ENCODE data around the gene NR5A1. TPM values are rescaled to one million over a fixed set of nuclear protein-coding genes. Genes with fewer than 3 reads are reported as not detected.

The NR5A1 gene
- total and polyA plus RNA-seq, 2 of the 13 experiments (the other 11 are each of a cell fraction or from before 2014, with no cell fraction given) = 28.9 to 44.7 TPM

DNA sequence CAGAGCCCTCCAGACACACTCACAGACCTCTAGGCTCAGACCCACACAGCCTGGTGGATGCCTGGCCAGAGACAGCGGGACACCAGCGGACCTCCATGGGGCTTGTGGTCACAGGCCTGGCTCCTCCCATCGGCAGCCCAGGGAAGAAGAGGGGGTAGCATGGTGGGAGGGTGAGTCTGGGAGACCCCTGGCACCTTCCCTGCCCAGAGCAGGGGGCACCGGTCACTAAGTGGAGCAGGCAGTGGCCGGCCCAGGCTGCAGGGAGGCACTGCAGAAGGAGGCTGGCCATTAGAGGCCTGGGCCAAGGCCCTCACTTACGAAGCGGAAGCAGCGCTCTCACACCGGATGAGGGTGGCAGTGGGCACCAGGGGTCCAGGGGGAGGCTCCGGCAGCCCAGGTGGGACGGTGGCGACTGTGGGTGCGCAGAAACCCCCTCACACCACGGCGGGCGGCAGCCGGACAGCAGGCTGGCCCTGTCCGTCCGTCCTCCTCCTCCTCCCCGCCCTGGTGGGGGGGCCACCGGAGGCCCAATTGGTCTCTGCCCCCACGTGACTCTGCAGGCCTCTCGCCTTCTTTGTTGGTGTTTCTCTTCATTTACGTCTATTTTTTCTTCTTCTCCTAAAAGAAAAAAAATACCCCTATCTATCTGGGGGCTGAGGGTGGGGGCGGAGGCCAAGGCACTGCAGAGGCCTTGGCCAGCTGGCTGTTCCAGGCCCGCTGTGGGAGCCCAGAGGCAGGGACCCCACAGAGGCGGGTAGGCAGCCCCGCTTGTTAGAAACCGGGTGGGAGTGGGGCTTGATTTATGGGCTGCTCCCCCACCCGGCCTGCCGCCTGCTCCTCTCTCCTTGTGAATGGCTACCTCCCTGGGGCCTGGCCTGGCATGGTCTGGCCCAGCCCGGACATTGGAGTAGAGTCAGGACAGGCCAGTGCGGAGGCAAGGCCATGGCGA, at the start of gene NR5A1 (continued):
- TF ChIP-seq, protein P1, sequence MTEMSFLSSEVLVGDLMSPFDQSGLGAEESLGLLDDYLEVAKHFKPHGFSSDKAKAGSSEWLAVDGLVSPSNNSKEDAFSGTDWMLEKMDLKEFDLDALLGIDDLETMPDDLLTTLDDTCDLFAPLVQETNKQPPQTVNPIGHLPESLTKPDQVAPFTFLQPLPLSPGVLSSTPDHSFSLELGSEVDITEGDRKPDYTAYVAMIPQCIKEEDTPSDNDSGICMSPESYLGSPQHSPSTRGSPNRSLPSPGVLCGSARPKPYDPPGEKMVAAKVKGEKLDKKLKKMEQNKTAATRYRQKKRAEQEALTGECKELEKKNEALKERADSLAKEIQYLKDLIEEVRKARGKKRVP (CRISPR knock-in tag; IDR thresholded peaks at IDR 0.05) = 0 out of 4 replicates have a peak, but pooled peaks of 1 of the 2 experiments have one; percentile 20
- TF ChIP-seq TGIF2 (CRISPR knock-in tag; IDR thresholded peaks at IDR 0.05) (peak; percentile 59; the same call in 1 of the 2 replicates), BCL6 (CRISPR knock-in tag; IDR thresholded peaks at IDR 0.05) (peak; percentile 47; the same call in 1 of the 2 replicates), PRDM15 (CRISPR knock-in tag; IDR thresholded peaks at IDR 0.05) (no peak), KDM5B (CRISPR knock-in tag; IDR thresholded peaks at IDR 0.05; ENCODE audit: borderline replicate concordance) (peak; percentile 36), NBN (conservative IDR thresholded peaks at IDR 0.05) (no peak), KAT7 (CRISPR knock-in tag; IDR thresholded peaks at IDR 0.05; ENCODE audit: borderline replicate concordance) (peak; percentile 87), TFDP2 (CRISPR knock-in tag; IDR thresholded peaks at IDR 0.05) (0 out of 2 replicates have a peak, but pooled peaks have one; percentile 20), ZMYM4 (CRISPR knock-in tag; IDR thresholded peaks at IDR 0.05) (no peak), ZSCAN9 (CRISPR knock-in tag; IDR thresholded peaks at IDR 0.05; ENCODE audit: borderline replicate concordance) (0 out of 2 replicates have a peak, but pooled peaks have one; percentile 69), RBM22 (optimal IDR thresholded peaks at IDR 0.05; ENCODE audit: low read length) (no peak), ETV5 (CRISPR knock-in tag; IDR thresholded peaks at IDR 0.05; ENCODE audit: borderline replicate concordance) (peak; percentile 82), ZNF232 (CRISPR knock-in tag; IDR thresholded peaks at IDR 0.05; ENCODE audit: borderline replicate concordance) (peak; percentile 19; the same call in 1 of the 2 replicates), ZNF674 (CRISPR knock-in tag; IDR thresholded peaks at IDR 0.05; ENCODE audit: low read depth) (0 out of 2 replicates have a peak, but pooled peaks have one; percentile 38), ZBTB46 (CRISPR knock-in tag; IDR thresholded peaks at IDR 0.05; ENCODE audit: borderline replicate concordance) (no peak)
- TF ChIP-seq, protein P2, sequence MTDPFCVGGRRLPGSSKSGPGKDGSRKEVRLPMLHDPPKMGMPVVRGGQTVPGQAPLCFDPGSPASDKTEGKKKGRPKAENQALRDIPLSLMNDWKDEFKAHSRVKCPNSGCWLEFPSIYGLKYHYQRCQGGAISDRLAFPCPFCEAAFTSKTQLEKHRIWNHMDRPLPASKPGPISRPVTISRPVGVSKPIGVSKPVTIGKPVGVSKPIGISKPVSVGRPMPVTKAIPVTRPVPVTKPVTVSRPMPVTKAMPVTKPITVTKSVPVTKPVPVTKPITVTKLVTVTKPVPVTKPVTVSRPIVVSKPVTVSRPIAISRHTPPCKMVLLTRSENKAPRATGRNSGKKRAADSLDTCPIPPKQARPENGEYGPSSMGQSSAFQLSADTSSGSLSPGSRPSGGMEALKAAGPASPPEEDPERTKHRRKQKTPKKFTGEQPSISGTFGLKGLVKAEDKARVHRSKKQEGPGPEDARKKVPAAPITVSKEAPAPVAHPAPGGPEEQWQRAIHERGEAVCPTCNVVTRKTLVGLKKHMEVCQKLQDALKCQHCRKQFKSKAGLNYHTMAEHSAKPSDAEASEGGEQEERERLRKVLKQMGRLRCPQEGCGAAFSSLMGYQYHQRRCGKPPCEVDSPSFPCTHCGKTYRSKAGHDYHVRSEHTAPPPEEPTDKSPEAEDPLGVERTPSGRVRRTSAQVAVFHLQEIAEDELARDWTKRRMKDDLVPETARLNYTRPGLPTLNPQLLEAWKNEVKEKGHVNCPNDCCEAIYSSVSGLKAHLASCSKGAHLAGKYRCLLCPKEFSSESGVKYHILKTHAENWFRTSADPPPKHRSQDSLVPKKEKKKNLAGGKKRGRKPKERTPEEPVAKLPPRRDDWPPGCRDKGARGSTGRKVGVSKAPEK (CRISPR knock-in tag; IDR thresholded peaks at IDR 0.05; ENCODE audit: borderline replicate concordance) = no peak
